Activated CD8-positive, alpha-beta memory T cell treated with anti-CD3 and anti-CD28 coated beads for 1 hour (primary cell): Measurements from ENCODE around the gene CTDSP1.

Source experiments
- DNase-seq, 2 donors: peaks; one replicate each; pipeline ENCODE4 v3.0.0-alpha.2; 2020; ENCODE audit warnings: low read depth in 1 of 2; ENCODE audit errors: extremely low read depth in 1 of 2

The CTDSP1 gene

GRCh38 chr2:218398437-218399390, 954 bp upstream of the CTDSP1 start:
- peak in 1 of 2 donors; percentile 57 for DNase-seq

- no peak for DNase-seq
Observed at GRCh38 chr2:218400167-218400929, 680 bp downstream of the CTDSP1 start.

- DNase-seq: no peak
Observed at GRCh38 chr2:218400930-218401881, 1.5 kb downstream of the CTDSP1 start.

GRCh38 chr2:218401890-218402289, 2.2 kb downstream of the CTDSP1 start:
- no peak for DNase-seq

- no peak for DNase-seq
Observed at GRCh38 chr2:218402491-218402901, 2.8 kb downstream of the CTDSP1 start.

- no peak for DNase-seq
Observed at GRCh38 chr2:218402911-218403411, 3.3 kb downstream of the CTDSP1 start.

- DNase-seq: no peak
Observed at GRCh38 chr2:218403810-218404209, 4.1 kb downstream of the CTDSP1 start.

GRCh38 chr2:218404351-218405085, 4.8 kb downstream of the CTDSP1 start:
- DNase-seq: no peak

GRCh38 chr2:218405086-218405745, 5.5 kb downstream of the CTDSP1 start:
- no peak for DNase-seq

- no peak for DNase-seq
Observed at GRCh38 chr2:218405746-218406208, 6.1 kb downstream of the CTDSP1 start.

GRCh38 chr2:218406209-218406948, 6.7 kb downstream of the CTDSP1 start:
- DNase-seq: peak; percentile 77 to 91

GRCh38 chr2:218406949-218407618, 7.4 kb downstream of the CTDSP1 start:
- DNase-seq: peak in 1 of 2 donors; percentile 39

GRCh38 chr2:218407717-218408116, 8.0 kb downstream of the CTDSP1 start:
- no peak for DNase-seq

GRCh38 chr2:218418321-218418716, 18.7 kb downstream of the CTDSP1 start:
- DNase-seq: no peak

- no peak for DNase-seq
Observed at GRCh38 chr2:218418717-218419458, 19.2 kb downstream of the CTDSP1 start, which contains the start of gene VIL1. Gene VIL1, plus strand, starts transcription at chr2:218419123. Its CDS starts 4,656 bp downstream, at chr2:218423779.

GRCh38 chr2:218419630-218420216, 20.1 kb downstream of the CTDSP1 start:
- no peak for DNase-seq

- no peak for DNase-seq
Observed at GRCh38 chr2:218421027-218421426, 21.4 kb downstream of the CTDSP1 start.
